ENCODE measurements around the gene PRAMEF6.
"Not testable (repeated sequence)": the region's sequence is repeated elsewhere in the genome, so short reads cannot be mapped to it uniquely, and the experiment has no call there.

PRAMEF6 gene

DNA sequence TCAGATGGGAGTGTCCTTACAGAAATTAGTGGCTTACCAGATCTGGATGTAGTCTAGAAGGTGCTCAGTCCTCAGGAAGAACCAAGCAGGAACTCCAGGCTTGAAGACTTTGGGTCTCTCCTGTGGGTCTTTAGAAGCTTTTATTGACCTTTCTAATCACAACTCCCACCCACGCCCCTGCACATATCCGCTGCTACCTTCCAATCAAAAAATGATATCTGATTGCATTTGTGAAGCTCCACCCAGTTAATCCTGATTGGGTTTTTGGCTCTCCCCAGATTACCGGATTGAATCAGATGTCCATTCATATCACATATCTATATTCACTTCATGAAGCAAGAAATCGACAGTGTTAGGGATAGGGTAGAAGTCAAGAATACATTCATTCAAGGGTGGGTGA, at the start of gene PRAMEF6:
TSS of gene PRAMEF6 (minus strand) at position 101 of the 400 bp plus-strand sequence. CDS start 5,062 bp downstream, outside the sequence.
- not testable (repeated sequence) for DNase-seq (ENCODE audit: extremely low read depth in 1 of 2, low read depth in 1 of 2)

- DNase-seq (ENCODE audit: extremely low read depth in 1 of 2, low read depth in 1 of 2), result not testable (repeated sequence)
These were observed 23.0 kb downstream of the PRAMEF6 start for GRCh38 chr1:12924368-12924767.

- DNase-seq (ENCODE audit: extremely low read depth in 1 of 2, low read depth in 1 of 2), result not testable (repeated sequence)
These were observed 25.6 kb downstream of the PRAMEF6 start for GRCh38 chr1:12921749-12922148.

DNA sequence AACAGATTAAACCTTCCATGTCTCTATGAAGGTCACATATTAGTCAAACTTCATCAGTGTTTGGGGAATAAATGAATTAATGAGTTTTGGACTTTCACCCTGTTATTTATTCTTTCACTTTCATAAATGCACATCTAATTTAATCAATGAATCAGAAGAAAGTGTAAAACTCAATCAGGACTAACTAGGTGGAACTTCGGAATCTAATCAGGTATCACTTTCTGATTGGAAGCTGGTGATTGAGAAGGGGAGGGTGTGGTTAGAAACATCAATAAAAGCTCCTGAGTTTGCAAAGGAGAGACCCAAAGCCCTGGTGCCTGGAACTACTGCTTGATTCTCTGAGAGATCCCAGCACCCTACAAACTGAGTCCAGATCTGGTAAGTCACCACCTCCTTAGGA, 31.1 kb downstream of the PRAMEF6 start, which contains the start of gene PRAMEF7:
TSS of gene PRAMEF7 (plus strand) at position 301 of the 400 bp plus-strand sequence. CDS start 1,083 bp downstream, outside the sequence.
- DNase-seq (ENCODE audit: extremely low read depth in 1 of 2, low read depth in 1 of 2), result not testable (repeated sequence)

GRCh38 chr1:12903793-12904572, 43.4 kb downstream of the PRAMEF6 start:
- DNase-seq (ENCODE audit: extremely low read depth in 1 of 2, low read depth in 1 of 2), result not testable (repeated sequence)

DNA sequence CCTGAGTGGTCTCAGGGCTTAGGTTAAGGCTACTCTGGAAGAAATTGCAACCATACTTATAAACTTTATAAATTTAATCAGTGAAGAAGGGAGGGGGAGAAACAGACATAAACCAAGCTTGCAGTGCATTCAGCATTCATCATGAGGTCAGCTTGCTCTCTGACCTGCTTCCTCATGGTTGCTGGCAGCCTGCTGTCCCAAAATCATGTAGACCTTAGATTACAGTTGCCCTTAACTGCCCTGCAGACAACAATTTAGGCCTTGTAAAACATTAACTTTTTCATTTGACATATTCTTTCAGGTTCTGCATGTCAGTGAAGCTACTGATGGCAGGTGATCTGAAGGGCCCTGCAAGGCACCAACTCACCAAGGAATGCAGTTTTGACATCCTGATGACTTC, 48.2 kb downstream of the PRAMEF6 start:
- not testable (repeated sequence) for DNase-seq (ENCODE audit: extremely low read depth in 1 of 2, low read depth in 1 of 2)

- DNase-seq (ENCODE audit: extremely low read depth in 1 of 2, low read depth in 1 of 2), result not testable (repeated sequence)
These were observed 49.2 kb downstream of the PRAMEF6 start, which contains the start of gene PRAMEF10 for GRCh38 chr1:12898170-12898569. PRAMEF10 (minus strand) TSS chr1:12898270; CDS start chr1:12895847, 2,423 bp downstream.

All from stimulated activated CD8-positive, alpha-beta memory T cell treated with anti-CD3 and anti-CD28 coated beads, Interleukin-7, amount 100 ng/mL, for 48 hours (primary cell).